PC-9 (cell line): ENCODE data around the gene MAP3K5.

Experiments
- CTCF ChIP-seq: fragments of 200-600 bp; sonication (generic); conservative IDR thresholded peaks from 2 replicates; pipeline ENCODE4 v1.6.1; 2017; ENCODE audit warnings: mixed run types, antibody characterized with exemption, mild to moderate bottlenecking, moderate library complexity
- EZH2 ChIP-seq: fragments of 200-600 bp; sonication (generic); IDR thresholded peaks from 2 replicates; pipeline ENCODE4 v1.8.0; 2017; ENCODE audit warnings: antibody characterized with exemption, low read depth

- TF ChIP-seq CTCF (no peak), EZH2 (no peak)
These were observed 85.8 kb downstream of the MAP3K5 start for GRCh38 chr6:136706430-136706829.
